ENCODE results near the gene AUTS2.

The AUTS2 gene

GRCh38 chr7:70190281-70190680 lies 592.0 kb downstream of the AUTS2 start:
- no peak overlapping the region for H3K4me3 ChIP-seq (ENCODE audit: low read length)
- no peak for TF ChIP-seq ZNF274 (IDR thresholded peaks at IDR 0.05; ENCODE audit: low read depth, low read length)

GRCh38 chr7:70193514-70193913 lies 595.2 kb downstream of the AUTS2 start:
- TF ChIP-seq ZNF274 (IDR thresholded peaks at IDR 0.05; ENCODE audit: low read depth, low read length) = no peak
- H3K4me3 ChIP-seq (ENCODE audit: low read length) = no peak overlapping the region

GRCh38 chr7:70208236-70209063 lies 610.2 kb downstream of the AUTS2 start:
- TF ChIP-seq ZNF274 (IDR thresholded peaks at IDR 0.05; ENCODE audit: low read depth, low read length) = no peak
- no peak overlapping the region for H3K4me3 ChIP-seq (ENCODE audit: low read length)

GRCh38 chr7:70210200-70210935 lies 612.1 kb downstream of the AUTS2 start:
- TF ChIP-seq ZNF274 (IDR thresholded peaks at IDR 0.05; ENCODE audit: low read depth, low read length) = no peak
- H3K4me3 ChIP-seq (ENCODE audit: low read length) = no peak overlapping the region

- TF ChIP-seq ZNF274 (IDR thresholded peaks at IDR 0.05; ENCODE audit: low read depth, low read length) = no peak
- no peak overlapping the region for H3K4me3 ChIP-seq (ENCODE audit: low read length)
Observed at GRCh38 chr7:70210936-70211310, 612.6 kb downstream of the AUTS2 start.

- no peak for TF ChIP-seq ZNF274 (IDR thresholded peaks at IDR 0.05; ENCODE audit: low read depth, low read length)
- no peak overlapping the region for H3K4me3 ChIP-seq (ENCODE audit: low read length)
Observed at GRCh38 chr7:70212281-70212680, 614.0 kb downstream of the AUTS2 start.

GRCh38 chr7:70214071-70214470 lies 615.8 kb downstream of the AUTS2 start:
- no peak for TF ChIP-seq ZNF274 (IDR thresholded peaks at IDR 0.05; ENCODE audit: low read depth, low read length)
- no peak overlapping the region for H3K4me3 ChIP-seq (ENCODE audit: low read length)

GRCh38 chr7:70215491-70215890 lies 617.2 kb downstream of the AUTS2 start:
- no peak for TF ChIP-seq ZNF274 (IDR thresholded peaks at IDR 0.05; ENCODE audit: low read depth, low read length)

GRCh38 chr7:70217571-70217970 lies 619.3 kb downstream of the AUTS2 start:
- no peak overlapping the region for H3K4me3 ChIP-seq (ENCODE audit: low read length)
- no peak for TF ChIP-seq ZNF274 (IDR thresholded peaks at IDR 0.05; ENCODE audit: low read depth, low read length)

More at GRCh38 chr7:70215491-70215890, 617.2 kb downstream of the AUTS2 start:
- H3K4me3 ChIP-seq (ENCODE audit: low read length) = no peak overlapping the region

- H3K4me3 ChIP-seq (ENCODE audit: low read length) = no peak overlapping the region
- no peak for TF ChIP-seq ZNF274 (IDR thresholded peaks at IDR 0.05; ENCODE audit: low read depth, low read length)
Observed at GRCh38 chr7:70218006-70218405, 619.7 kb downstream of the AUTS2 start.

- no peak overlapping the region for H3K4me3 ChIP-seq (ENCODE audit: low read length)
- no peak for TF ChIP-seq ZNF274 (IDR thresholded peaks at IDR 0.05; ENCODE audit: low read depth, low read length)
Observed at GRCh38 chr7:70219061-70219460, 620.8 kb downstream of the AUTS2 start.

GRCh38 chr7:70229242-70229641 lies 631.0 kb downstream of the AUTS2 start:
- no peak for TF ChIP-seq ZNF274 (IDR thresholded peaks at IDR 0.05; ENCODE audit: low read depth, low read length)
- no peak overlapping the region for H3K4me3 ChIP-seq (ENCODE audit: low read length)

- TF ChIP-seq ZNF274 (IDR thresholded peaks at IDR 0.05; ENCODE audit: low read depth, low read length) = no peak
- no peak overlapping the region for H3K4me3 ChIP-seq (ENCODE audit: low read length)
Observed at GRCh38 chr7:70230761-70231160, 632.5 kb downstream of the AUTS2 start.

- TF ChIP-seq ZNF274 (IDR thresholded peaks at IDR 0.05; ENCODE audit: low read depth, low read length) = no peak
- no peak overlapping the region for H3K4me3 ChIP-seq (ENCODE audit: low read length)
Observed at GRCh38 chr7:70233776-70234175, 635.5 kb downstream of the AUTS2 start.

GRCh38 chr7:70237256-70237655 lies 639.0 kb downstream of the AUTS2 start:
- no peak for TF ChIP-seq ZNF274 (IDR thresholded peaks at IDR 0.05; ENCODE audit: low read depth, low read length)
- H3K4me3 ChIP-seq (ENCODE audit: low read length) = no peak overlapping the region

Measured in GM08714 (cell line).